GM23248 (cell line): ENCODE measurements around the gene PPP1R9A. TPM values are rescaled to one million over a fixed set of nuclear protein-coding genes. Genes with fewer than 3 reads are reported as not detected.
A peak's percentile ranks its signal among the peaks of the same experiment; 100 is the strongest.

ENCODE experiments used
- DNase-seq: peaks from one replicate; pipeline ENCODE4 v3.0.0-alpha.2; 2015
- H2AFZ ChIP-seq: fragments of 200-600 bp; sonication (generic); 2 replicates; pipeline ENCODE4 v1.6.1; 2016; ENCODE audit warnings: antibody characterized with exemption
- H3F3A ChIP-seq: fragments of 200-600 bp; sonication (generic); 2 replicates; pipeline ENCODE4 v1.6.1; 2016; ENCODE audit warnings: mild to moderate bottlenecking, antibody characterized with exemption, mixed run types; ENCODE audit not compliant: insufficient read depth
- H3K27ac ChIP-seq: fragments of 200-600 bp; sonication (generic); 2 replicates; pipeline ENCODE4 v1.5.1; 2016; ENCODE audit warnings: mild to moderate bottlenecking
- H3K27me3 ChIP-seq: fragments of 200-600 bp; sonication (generic); replicated peaks from 2 replicates; pipeline ENCODE4 v1.6.1; 2016; ENCODE audit warnings: mild to moderate bottlenecking; ENCODE audit not compliant: insufficient read depth
- H3K36me3 ChIP-seq: fragments of 200-600 bp; sonication (generic); 2 replicates; pipeline ENCODE4 v1.6.1; 2016; ENCODE audit warnings: low read depth, mild to moderate bottlenecking
- H3K4me1 ChIP-seq: fragments of 200-600 bp; sonication (generic); 2 replicates; pipeline ENCODE4 v1.6.1; 2016; ENCODE audit warnings: mild to moderate bottlenecking; ENCODE audit not compliant: insufficient read depth
- H3K4me2 ChIP-seq: fragments of 200-600 bp; sonication (generic); one replicate; pipeline ENCODE4 v1.6.1; 2016; ENCODE audit warnings: mild to moderate bottlenecking; ENCODE audit not compliant: unreplicated experiment
- H3K4me3 ChIP-seq: fragments of 200-600 bp; sonication (generic); 2 replicates; pipeline ENCODE4 v1.5.1; 2016; ENCODE audit warnings: mild to moderate bottlenecking
- H3K79me2 ChIP-seq: fragments of 200-600 bp; sonication (generic); 2 replicates; pipeline ENCODE4 v1.6.1; 2016; ENCODE audit warnings: mild to moderate bottlenecking; ENCODE audit not compliant: insufficient read depth
- H3K9ac ChIP-seq: fragments of 200-600 bp; sonication (generic); 2 replicates; pipeline ENCODE4 v1.6.1; 2016; ENCODE audit warnings: mild to moderate bottlenecking
- H3K9me2 ChIP-seq: fragments of 200-600 bp; sonication (generic); 2 replicates; pipeline ENCODE4 v1.6.1; 2016; ENCODE audit warnings: mixed run types, mild to moderate bottlenecking, moderate library complexity; ENCODE audit not compliant: insufficient read depth
- H3K9me3 ChIP-seq: fragments of 200-600 bp; sonication (generic); one replicate; pipeline ENCODE4 v1.6.1; 2017; ENCODE audit warnings: low read depth
- H4K20me1 ChIP-seq: fragments of 200-600 bp; sonication (generic); 2 replicates; pipeline ENCODE4 v1.6.0; 2016; ENCODE audit not compliant: insufficient read depth
- EZH2 ChIP-seq: fragments of 200-600 bp; sonication (generic); IDR thresholded peaks from 2 replicates; pipeline ENCODE4 v1.6.1; 2018; ENCODE audit warnings: antibody characterized with exemption, mild to moderate bottlenecking; ENCODE audit not compliant: insufficient read depth, poor library complexity, severe bottlenecking
- EZH2phosphoT487 ChIP-seq: fragments of 200-600 bp; sonication (generic); IDR thresholded peaks from 2 replicates; pipeline ENCODE4 v1.6.1; 2018; ENCODE audit warnings: antibody characterized with exemption, moderate library complexity, mild to moderate bottlenecking, low read depth; ENCODE audit not compliant: insufficient read depth
- WGBS, 2 experiments: methylation state at CpG; one replicate each; pipeline ENCODE4 v1.1.6; 2015 to 2017; ENCODE audit warnings: low lambda C conversion rate in 2 of 2, low coverage in 1 of 2; ENCODE audit errors: missing lambda C conversion rate in 2 of 2; 5-methylcytosine and 5-hydroxymethylcytosine counted together
- in situ Hi-C: fragments of 300-500 bp; cut with MboI; formaldehyde crosslinking; loops from 2 replicates; pipeline ENCODE4 v1.15.0; 2020
- polyA plus RNA-seq: library from polyadenylated mRNA; unstranded; fragments of >200 nt; fragmentation: Nextera tagmentation; extraction: Ambion mirVana; gene quantifications from 2 replicates; pipeline ENCODE4 v1.2.1, GENCODE V29; 2016
- total RNA-seq: library from RNA; depleted of rRNA; stranded (reverse); fragments of >200 nt; shearing (Covaris generic); gene quantifications from 2 replicates; pipeline ENCODE4 v1.2.3, GENCODE V29; 2014

The PPP1R9A gene
- total and polyA plus RNA-seq, 2 experiments from 2014 or later, result 0.03 TPM; not detected in 1

GRCh38 chr7:95209788-95210187 lies 302.4 kb downstream of the PPP1R9A start:
- Histone ChIP-seq H3K4me2 (no peak overlapping the region), H3K27ac (no peak overlapping the region), H3K9me3 (no peaks in the 10 kb centered on the region), H3K9ac (no peak overlapping the region), H3F3A (peaks cover 14% of the 10 kb centered on the region), H3K79me2 (no peaks in the 10 kb centered on the region), H3K4me1 (peaks cover 18% of the 10 kb centered on the region), H2AFZ (no peak overlapping the region), H3K4me3 (no peak overlapping the region), H3K36me3 (no peaks in the 10 kb centered on the region), H3K27me3 (peaks cover 3% of the 10 kb centered on the region; the same call in 1 of the 2 replicates), H4K20me1 (no peaks in the 10 kb centered on the region), H3K9me2 (no peaks in the 10 kb centered on the region)
- in situ Hi-C loops, result no loop called here
- 8 to 17% methylated on average over 2 of the region's 2 CpGs for WGBS, 2 experiments
- no peak for DNase-seq
- TF ChIP-seq EZH2phosphoT487 (no peak), EZH2 (no peak)

DNA sequence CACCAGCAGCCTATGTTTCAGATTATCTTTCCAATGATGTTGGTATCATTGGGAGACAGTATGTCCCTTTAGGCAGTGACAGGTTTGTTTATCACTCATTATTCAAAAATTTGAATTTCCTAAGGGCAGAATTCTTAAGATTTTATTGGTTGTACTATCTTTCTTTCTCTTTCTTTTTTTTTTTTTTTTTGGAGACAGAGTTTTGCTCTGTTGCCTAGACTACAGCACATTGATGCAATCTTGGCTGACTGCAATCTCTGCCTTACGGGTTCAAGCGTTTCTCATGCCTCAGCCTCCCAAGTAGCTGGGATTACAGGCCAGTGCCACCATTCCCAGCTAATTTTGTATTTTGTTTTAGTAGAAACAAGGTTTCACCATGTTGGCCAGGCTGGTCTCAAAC lies 305.8 kb downstream of the PPP1R9A start:
- H3K9me2 ChIP-seq, result no peaks in the 10 kb centered on the region

DNA sequence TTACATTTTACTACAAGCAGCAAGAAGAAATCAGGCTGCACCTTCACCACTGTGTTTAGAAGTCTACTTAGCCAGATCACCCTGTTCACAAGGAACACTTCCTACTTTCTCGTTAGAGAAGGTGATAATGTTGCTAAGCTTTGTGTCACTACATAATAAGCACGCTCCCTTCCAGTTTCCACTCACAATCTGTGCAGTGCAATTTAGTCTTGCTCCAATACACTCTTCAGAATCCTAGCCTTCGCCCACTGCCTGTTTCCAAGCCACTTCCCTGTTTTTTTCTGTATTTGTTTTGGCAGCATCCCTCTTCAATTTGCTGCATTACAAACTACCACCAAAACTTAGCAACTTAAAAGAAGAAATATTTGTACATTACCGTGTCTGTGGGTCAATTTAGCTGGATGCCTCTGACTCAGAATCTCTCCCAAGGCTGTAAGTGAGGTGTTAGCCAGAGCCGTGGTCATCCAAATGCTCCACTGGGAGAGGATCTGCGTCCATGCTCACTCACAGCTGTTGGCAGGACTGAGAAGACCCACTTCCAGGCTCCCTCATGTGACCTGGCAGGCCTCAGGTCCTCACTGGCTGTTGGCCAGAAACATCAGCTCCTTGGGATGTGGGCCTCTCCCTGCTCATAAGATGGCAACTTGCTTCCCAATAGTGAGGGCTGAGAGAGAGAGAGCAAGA lies 306.6 kb downstream of the PPP1R9A start:
- H3K27ac ChIP-seq, result peak overlapping the region; percentile 36
- peaks cover 8% of the 10 kb centered on the region; the same call in 1 of the 2 replicates for H3K4me1 ChIP-seq
- H3K79me2 ChIP-seq, result no peaks in the 10 kb centered on the region
- H2AFZ ChIP-seq, result peak overlapping the region; percentile 22; the same call in 1 of the 2 replicates
- WGBS, 2 experiments, result 6 to 7% methylated on average over 5 to 6 of the region's 6 CpGs
- H3K4me2 ChIP-seq, result peak overlapping the region; percentile 24
- no peaks in the 10 kb centered on the region for H3K36me3 ChIP-seq
- no peak overlapping the region for H3K4me3 ChIP-seq
- H3K9me3 ChIP-seq, result no peaks in the 10 kb centered on the region
- DNase-seq, result peak; percentile 79
- TF ChIP-seq EZH2phosphoT487 (no peak), EZH2 (no peak)
- no peak overlapping the region for H3K9ac ChIP-seq
- in situ Hi-C loops, result no loop called here
- H3F3A ChIP-seq, result peaks cover 6% of the 10 kb centered on the region; the same call in 1 of the 2 replicates
- no peaks in the 10 kb centered on the region for H4K20me1 ChIP-seq
- peaks cover 6% of the 10 kb centered on the region; the same call in 1 of the 2 replicates for H3K27me3 ChIP-seq
- H3K9me2 ChIP-seq, result no peaks in the 10 kb centered on the region

More for the DNA sequence above, 305.8 kb downstream of the PPP1R9A start:
- 2 to 9% methylated on average over 2 of the region's 2 CpGs for WGBS, 2 experiments
- Histone ChIP-seq H3K9ac (no peak overlapping the region), H3K4me1 (peaks cover 8% of the 10 kb centered on the region; the same call in 1 of the 2 replicates), H4K20me1 (no peaks in the 10 kb centered on the region), H3K27ac (peak overlapping the region; percentile 36; the same call in 1 of the 2 replicates), H3K36me3 (no peaks in the 10 kb centered on the region), H3K27me3 (peaks cover 5% of the 10 kb centered on the region; the same call in 1 of the 2 replicates), H3K4me2 (no peak overlapping the region), H3F3A (peaks cover 6% of the 10 kb centered on the region; the same call in 1 of the 2 replicates), H3K79me2 (no peaks in the 10 kb centered on the region), H2AFZ (no peak overlapping the region), H3K9me3 (no peaks in the 10 kb centered on the region), H3K4me3 (no peak overlapping the region)
- DNase-seq, result peak; percentile 29
- in situ Hi-C loops, result no loop called here
- no peak for TF ChIP-seq EZH2
- TF ChIP-seq EZH2phosphoT487, result no peak

GRCh38 chr7:95219721-95220120 lies 312.3 kb downstream of the PPP1R9A start:
- in situ Hi-C loops, result no loop called here

More at GRCh38 chr7:95219721-95220120, 312.3 kb downstream of the PPP1R9A start:
- H2AFZ ChIP-seq, result no peak overlapping the region
- no peaks in the 10 kb centered on the region for H3K79me2 ChIP-seq
- no peaks in the 10 kb centered on the region for H3F3A ChIP-seq
- H3K9ac ChIP-seq, result no peak overlapping the region
- H3K27ac ChIP-seq, result no peak overlapping the region
- peaks cover 40% of the 10 kb centered on the region for H3K27me3 ChIP-seq
- H3K4me2 ChIP-seq, result no peak overlapping the region
- H3K36me3 ChIP-seq, result no peaks in the 10 kb centered on the region
- WGBS, 2 experiments, result 13 to 15% methylated on average over 2 of the region's 2 CpGs
- no peaks in the 10 kb centered on the region for H3K4me1 ChIP-seq
- no peaks in the 10 kb centered on the region for H3K9me2 ChIP-seq
- DNase-seq, result no peak
- no peak for TF ChIP-seq EZH2
- TF ChIP-seq EZH2phosphoT487, result no peak
- H3K9me3 ChIP-seq, result no peaks in the 10 kb centered on the region
- no peaks in the 10 kb centered on the region for H4K20me1 ChIP-seq
- no peak overlapping the region for H3K4me3 ChIP-seq
